ENCODE results near the gene RELT. TPM values are rescaled to one million over a fixed set of nuclear protein-coding genes. Genes with fewer than 3 reads are reported as not detected.

RELT gene
- total and polyA plus RNA-seq, 2 experiments from 2014 or later, result 2.0 to 6.3 TPM

- TF ChIP-seq EZH2phosphoT487 (IDR thresholded peaks at IDR 0.05; ENCODE audit: unreplicated experiment) (no peak), ZNF331 (CRISPR knock-in tag; IDR thresholded peaks at IDR 0.05; ENCODE audit: low read depth) (no peak), POLR2AphosphoS5 (IDR thresholded peaks at IDR 0.05; ENCODE audit: low read depth) (no peak), STAT1 (IDR thresholded peaks at IDR 0.05; ENCODE audit: unreplicated experiment) (no peak), REST (IDR thresholded peaks at IDR 0.05; ENCODE audit: unreplicated experiment) (no peak), NANOG (IDR thresholded peaks at IDR 0.05; ENCODE audit: borderline replicate concordance) (no peak), ETS1 (IDR thresholded peaks at IDR 0.05) (no peak), JUNB (IDR thresholded peaks at IDR 0.05; ENCODE audit: unreplicated experiment) (no peak), ZNF462 (CRISPR knock-in tag; IDR thresholded peaks at IDR 0.05) (no peak), CREB1 (CRISPR knock-in tag; IDR thresholded peaks at IDR 0.05; ENCODE audit: low read depth) (no peak), ZNF114 (CRISPR knock-in tag; IDR thresholded peaks at IDR 0.05) (no peak), EZH2 (IDR thresholded peaks at IDR 0.05; ENCODE audit: low read depth, unreplicated experiment) (no peak), CTCF (conservative IDR thresholded peaks at IDR 0.05; ENCODE audit: low read depth in 2 of 2) (no peak)
- peak; percentile 95 for DNase-seq (ENCODE audit: low spot score)
- ATAC-seq, result peak; percentile 74
- peaks cover 56% of the 10 kb centered on the region for H3K27me3 Mint-ChIP-seq (ENCODE audit: insufficient read depth, low read depth, poor library complexity)
- Histone ChIP-seq H3K27me3 (ENCODE audit: insufficient read depth) (peaks cover 39% of the 10 kb centered on the region), H3K27ac (ENCODE audit: low read depth) (no peak overlapping the region), H3K4me2 (peak overlapping the region; percentile 78), H3K9me2 (ENCODE audit: insufficient read depth) (no peaks in the 10 kb centered on the region), H3K4me3 (peak overlapping the region; percentile 46; the same call in 1 of the 2 replicates), H4K20me1 (replicated peaks; ENCODE audit: insufficient read depth) (peaks cover 15% of the 10 kb centered on the region), H3K79me2 (replicated peaks; ENCODE audit: insufficient read depth) (no peaks in the 10 kb centered on the region), H3K36me3 (ENCODE audit: insufficient read depth) (no peaks in the 10 kb centered on the region), H2AFZ (no peak overlapping the region), H3F3A (replicated peaks; ENCODE audit: low read depth) (0 out of 2 replicates have a peak, but pooled peaks cover 5% of the 10 kb centered on the region), H3K4me1 (ENCODE audit: insufficient read depth) (peaks cover 45% of the 10 kb centered on the region)
- H3K9me3 Mint-ChIP-seq, result no peaks in the 10 kb centered on the region
- H3K4me3 Mint-ChIP-seq, result no peak overlapping the region; the same call in 2 of the 3 replicates
- H3K36me3 Mint-ChIP-seq (ENCODE audit: low read depth), result no peaks in the 10 kb centered on the region
- peaks cover 48% of the 10 kb centered on the region for H3K4me1 Mint-ChIP-seq
- H3K27ac Mint-ChIP-seq, result no peak overlapping the region
These were observed 44.9 kb upstream of the RELT start for GRCh38 chr11:73331138-73331916.

All from GM23338 (cell line).